ENCODE data around the gene RASA3.

The RASA3 gene

GRCh38 chr13:114063545-114064449 is 68.6 kb downstream of the RASA3 start:
- peaks cover 5% of the 10 kb centered on the region for H3K36me3 Mint-ChIP-seq (ENCODE audit: low read depth)
- H3K27ac Mint-ChIP-seq = peak overlapping the region; percentile 54
- TF ChIP-seq CTCF (IDR thresholded peaks at IDR 0.05) = no peak
- peak overlapping the region; percentile 56 for H3K4me3 Mint-ChIP-seq
- DNase-seq = no peak
- H3K27me3 Mint-ChIP-seq (ENCODE audit: low read depth, poor library complexity) = peaks cover 6% of the 10 kb centered on the region
- no peaks in the 10 kb centered on the region for H3K9me3 Mint-ChIP-seq
- peaks cover 59% of the 10 kb centered on the region for H3K4me1 Mint-ChIP-seq

GRCh38 chr13:114062754-114063153 is 69.7 kb downstream of the RASA3 start:
- DNase-seq = no peak
- H3K27ac Mint-ChIP-seq = no peak overlapping the region

GRCh38 chr13:114062341-114062740 is 70.1 kb downstream of the RASA3 start:
- no peak for TF ChIP-seq CTCF (IDR thresholded peaks at IDR 0.05)
- Mint-ChIP-seq H3K9me3 (no peaks in the 10 kb centered on the region), H3K36me3 (ENCODE audit: low read depth) (peaks cover 5% of the 10 kb centered on the region), H3K4me1 (peaks cover 62% of the 10 kb centered on the region), H3K4me3 (no peak overlapping the region), H3K27ac (no peak overlapping the region), H3K27me3 (ENCODE audit: low read depth, poor library complexity) (peaks cover 3% of the 10 kb centered on the region)
- no peak for DNase-seq

More at GRCh38 chr13:114062754-114063153, 69.7 kb downstream of the RASA3 start:
- Mint-ChIP-seq H3K9me3 (no peaks in the 10 kb centered on the region), H3K4me1 (peaks cover 62% of the 10 kb centered on the region), H3K4me3 (no peak overlapping the region), H3K36me3 (ENCODE audit: low read depth) (peaks cover 5% of the 10 kb centered on the region), H3K27me3 (ENCODE audit: low read depth, poor library complexity) (peaks cover 3% of the 10 kb centered on the region)
- no peak for TF ChIP-seq CTCF (IDR thresholded peaks at IDR 0.05)

- DNase-seq = no peak
- Mint-ChIP-seq H3K36me3 (ENCODE audit: low read depth) (peaks cover 5% of the 10 kb centered on the region), H3K9me3 (no peaks in the 10 kb centered on the region), H3K4me3 (no peak overlapping the region), H3K27ac (no peak overlapping the region), H3K4me1 (peaks cover 64% of the 10 kb centered on the region), H3K27me3 (ENCODE audit: low read depth, poor library complexity) (peaks cover 3% of the 10 kb centered on the region)
- TF ChIP-seq CTCF (IDR thresholded peaks at IDR 0.05) = no peak
These were observed 70.7 kb downstream of the RASA3 start for GRCh38 chr13:114061744-114062143.

- no peak for TF ChIP-seq CTCF (IDR thresholded peaks at IDR 0.05)
- H3K9me3 Mint-ChIP-seq = no peaks in the 10 kb centered on the region
- H3K4me1 Mint-ChIP-seq = peaks cover 67% of the 10 kb centered on the region
- no peak overlapping the region for H3K4me3 Mint-ChIP-seq
- peaks cover 5% of the 10 kb centered on the region for H3K36me3 Mint-ChIP-seq (ENCODE audit: low read depth)
- H3K27me3 Mint-ChIP-seq (ENCODE audit: low read depth, poor library complexity) = peaks cover 3% of the 10 kb centered on the region
- H3K27ac Mint-ChIP-seq = no peak overlapping the region
- DNase-seq = no peak
These were observed 71.4 kb downstream of the RASA3 start for GRCh38 chr13:114061047-114061446.
